ENCODE measurements around the gene SULT1E1. TPM values are rescaled to one million over a fixed set of nuclear protein-coding genes. Genes with fewer than 3 reads are reported as not detected.

The SULT1E1 gene
- total and polyA plus RNA-seq, 9 donors, result 0.12 to 0.65 (median 0.21) TPM; not detected in 3

GRCh38 chr4:69823481-69824186 is 36.3 kb downstream of the SULT1E1 start:
- no peak for DNase-seq
- Histone ChIP-seq H3K27ac (no peak overlapping the region), H3K27me3 (no peaks in the 10 kb centered on the region), H3K4me1 (ENCODE audit: insufficient read depth) (no peaks in the 10 kb centered on the region), H3K9me3 (no peaks in the 10 kb centered on the region), H3K36me3 (no peaks in the 10 kb centered on the region), H3K4me3 (no peak overlapping the region)
- 70 to 74% (median 72%) methylated on average over 8 of the region's 8 CpGs for WGBS, 3 donors
- intact Hi-C loops (cut with DNase I), result no loop called here
- no peak for TF ChIP-seq CTCF (IDR thresholded peaks at IDR 0.05)
- TF ChIP-seq POLR2A (IDR thresholded peaks at IDR 0.05), result no peak
- TF ChIP-seq EP300 (IDR thresholded peaks at IDR 0.05), result no peak

- TF ChIP-seq POLR2A (IDR thresholded peaks at IDR 0.05) (no peak), CTCF (IDR thresholded peaks at IDR 0.05) (no peak), EP300 (IDR thresholded peaks at IDR 0.05) (no peak)
- H3K27me3 ChIP-seq, result no peaks in the 10 kb centered on the region
- H3K36me3 ChIP-seq, result no peaks in the 10 kb centered on the region
- no peaks in the 10 kb centered on the region for H3K4me1 ChIP-seq (ENCODE audit: insufficient read depth)
- no peak overlapping the region for H3K4me3 ChIP-seq
- intact Hi-C loops (cut with DNase I), result no loop called here
- H3K27ac ChIP-seq, result no peak overlapping the region
- DNase-seq, result no peak
- no peaks in the 10 kb centered on the region for H3K9me3 ChIP-seq
- 63 to 82% (median 71%) methylated on average over 4 of the region's 4 CpGs for WGBS, 3 donors
Measured at GRCh38 chr4:69823048-69823447, 36.9 kb downstream of the SULT1E1 start.

- DNase-seq, result no peak
- Histone ChIP-seq H3K4me3 (no peak overlapping the region), H3K9me3 (no peaks in the 10 kb centered on the region)
Measured at GRCh38 chr4:69822198-69822597, 37.7 kb downstream of the SULT1E1 start.

GRCh38 chr4:69818060-69818639 is 41.8 kb downstream of the SULT1E1 start:
- Histone ChIP-seq H3K4me3 (no peak overlapping the region), H3K27me3 (no peaks in the 10 kb centered on the region), H3K36me3 (no peaks in the 10 kb centered on the region), H3K4me1 (ENCODE audit: insufficient read depth) (no peaks in the 10 kb centered on the region), H3K27ac (no peak overlapping the region), H3K9me3 (no peaks in the 10 kb centered on the region)
- 75 to 86% (median 79%) methylated on average over 1 of the region's 1 CpG for WGBS, 3 donors
- no peak for TF ChIP-seq POLR2A (IDR thresholded peaks at IDR 0.05)
- no peak for TF ChIP-seq EP300 (IDR thresholded peaks at IDR 0.05)
- no peak for TF ChIP-seq CTCF (IDR thresholded peaks at IDR 0.05)
- intact Hi-C loops (cut with DNase I), result no loop called here
- no peak for DNase-seq

More at GRCh38 chr4:69822198-69822597, 37.7 kb downstream of the SULT1E1 start:
- TF ChIP-seq EP300 (IDR thresholded peaks at IDR 0.05) (no peak), CTCF (IDR thresholded peaks at IDR 0.05) (no peak), POLR2A (IDR thresholded peaks at IDR 0.05) (no peak)
- intact Hi-C loops (cut with DNase I), result no loop called here
- no peak overlapping the region for H3K27ac ChIP-seq
- H3K27me3 ChIP-seq, result no peaks in the 10 kb centered on the region
- 71 to 79% (median 74%) methylated on average over 5 of the region's 5 CpGs for WGBS, 3 donors
- H3K36me3 ChIP-seq, result no peaks in the 10 kb centered on the region
- H3K4me1 ChIP-seq (ENCODE audit: insufficient read depth), result no peaks in the 10 kb centered on the region

All from ovary (tissue), 9 donors.